GM12801 (cell line): Measurements from ENCODE around the gene C1GALT1.

Experiments used
- CTCF ChIP-seq: IDR thresholded peaks from one replicate; pipeline ENCODE4 v1.5.1; 2011; ENCODE audit warnings: control low read depth; ENCODE audit not compliant: insufficient read length; ENCODE audit errors: extremely low read depth

C1GALT1 gene

DNA sequence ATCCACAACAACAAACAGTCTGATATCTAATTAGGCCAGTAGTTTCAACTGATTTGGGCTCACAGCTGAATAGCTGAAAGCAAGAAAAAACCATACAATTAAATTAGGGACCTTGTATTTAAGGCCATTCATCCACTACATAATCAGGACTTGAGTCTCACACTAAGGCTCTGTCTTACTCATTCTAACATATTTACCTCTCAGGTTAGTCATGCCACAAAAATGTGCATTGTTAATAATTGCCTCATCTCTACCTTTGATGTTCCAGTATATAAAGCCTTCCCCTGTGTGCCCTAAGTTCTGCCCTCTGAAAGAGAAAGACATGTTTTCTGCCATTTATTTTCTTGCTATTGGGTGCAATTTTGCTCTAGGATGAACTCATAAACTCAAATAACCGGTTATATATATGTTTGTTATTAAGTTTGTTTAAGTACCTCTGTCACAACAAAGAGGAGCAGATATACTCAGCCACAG, 5.3 kb upstream of the C1GALT1 start:
- no peak for TF ChIP-seq CTCF

DNA sequence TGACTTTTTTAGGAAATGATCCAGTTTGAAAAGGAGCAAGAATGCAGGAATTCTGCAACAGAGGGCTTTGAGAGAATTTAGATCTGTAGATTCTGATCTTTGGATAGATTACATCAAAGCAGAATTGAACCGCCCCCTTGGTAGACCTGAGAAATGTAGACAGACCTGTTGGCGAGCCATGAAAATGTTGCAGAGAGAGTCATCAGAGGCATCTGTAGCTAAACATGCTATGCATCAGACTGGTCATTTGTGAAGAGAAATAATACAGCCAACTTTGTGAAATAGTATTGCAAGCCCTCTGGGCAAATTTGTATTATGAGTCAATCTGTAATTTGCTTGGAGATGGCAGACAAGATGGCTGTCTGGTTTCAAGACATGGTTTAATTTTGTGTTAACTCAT, 4.3 kb upstream of the C1GALT1 start:
- TF ChIP-seq CTCF = no peak

DNA sequence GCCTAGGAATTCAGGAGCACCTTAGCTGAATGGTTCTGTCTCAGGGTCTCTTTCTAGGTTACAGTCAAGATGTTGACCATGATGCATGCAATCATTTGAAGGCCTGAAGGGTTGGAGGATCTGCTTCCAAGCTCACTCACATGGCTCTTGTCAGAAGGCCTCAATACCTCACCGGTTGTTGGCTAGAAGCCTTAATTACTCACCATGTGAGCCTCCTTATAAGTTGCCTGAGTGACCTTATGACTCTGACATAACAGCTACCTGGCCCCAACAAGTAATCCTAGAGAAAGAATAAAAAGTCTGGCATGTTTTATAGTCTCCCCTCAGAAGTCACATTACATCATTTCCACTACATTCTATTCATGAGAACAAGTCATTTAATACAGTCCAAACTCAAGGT, 3.4 kb upstream of the C1GALT1 start:
- no peak for TF ChIP-seq CTCF

DNA sequence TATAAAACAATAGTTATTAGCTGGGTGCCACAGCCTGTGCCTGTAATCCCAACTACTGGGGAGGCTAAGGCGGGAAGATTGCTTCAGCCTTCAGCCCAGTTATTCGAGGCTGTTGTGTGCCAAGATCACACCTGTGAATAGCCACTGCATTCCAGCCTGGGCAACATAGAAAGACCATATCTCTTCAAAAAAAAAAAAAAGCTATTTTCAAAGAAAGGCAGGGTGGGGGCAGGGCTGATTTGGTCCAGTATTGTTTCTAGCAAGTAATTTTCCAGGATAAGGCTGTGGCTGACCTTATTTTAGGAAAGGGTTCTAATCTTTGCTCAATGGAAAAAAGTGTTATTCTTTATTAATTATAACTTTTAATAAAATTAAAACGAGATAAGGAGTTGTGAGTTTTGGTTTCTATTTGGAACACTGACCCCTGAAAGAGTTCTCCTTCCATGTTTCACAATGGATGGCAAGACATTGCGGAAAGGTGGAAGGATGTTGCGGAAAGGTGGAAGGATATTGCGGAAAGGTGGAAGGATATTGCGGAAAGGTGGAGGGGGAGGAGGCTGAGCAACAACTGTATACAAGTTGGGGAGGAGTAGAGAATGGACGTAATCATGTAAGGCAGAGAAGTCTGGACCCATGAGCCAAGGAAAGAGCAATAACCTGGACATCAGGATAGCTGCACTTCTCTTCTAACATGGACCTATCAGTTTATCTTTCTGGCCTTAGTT, 1.5 kb upstream of the C1GALT1 start:
- no peak for TF ChIP-seq CTCF

DNA sequence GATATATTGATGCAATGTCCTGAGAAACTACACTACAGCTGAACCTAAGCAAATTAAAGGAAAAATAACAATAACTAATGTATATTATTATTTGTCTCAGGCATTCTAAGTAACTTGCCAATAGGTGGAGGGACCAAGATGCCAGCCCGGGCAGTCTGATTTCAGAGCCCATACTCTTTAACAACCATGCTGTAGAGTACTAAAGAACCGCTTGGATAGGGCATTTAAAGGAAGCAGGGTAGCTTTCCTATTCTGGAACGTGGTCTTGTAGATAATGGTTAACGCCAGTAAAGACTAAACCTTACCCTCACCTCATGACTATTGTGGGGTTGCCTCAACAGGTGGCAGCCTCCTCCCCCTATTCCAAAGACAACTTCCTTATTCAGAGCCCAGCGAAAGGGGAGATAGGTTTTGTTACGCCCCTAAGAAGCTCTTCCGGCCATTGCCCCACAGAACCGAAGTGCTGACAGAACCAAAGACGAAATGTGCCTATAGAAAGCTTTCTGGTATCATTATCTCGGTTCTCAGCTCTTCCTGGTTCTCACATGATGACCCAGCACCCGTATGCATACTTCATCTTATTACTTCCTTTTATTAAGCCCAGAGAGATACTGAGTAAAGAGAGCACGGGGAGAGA, 707 bp upstream of the C1GALT1 start:
- no peak for TF ChIP-seq CTCF

- TF ChIP-seq CTCF = no peak
Measured at GRCh38 chr7:7183061-7183837, 905 bp downstream of the C1GALT1 start.

- no peak for TF ChIP-seq CTCF
Measured at GRCh38 chr7:7183838-7184463, 1.6 kb downstream of the C1GALT1 start.
